K562 (cell line): ENCODE measurements around the gene DLGAP1. TPM values are rescaled to one million over a fixed set of nuclear protein-coding genes. Genes with fewer than 3 reads are reported as not detected.
A peak's percentile ranks its signal among the peaks of the same experiment; 100 is the strongest.

Source experiments
- ATAC-seq: fragments of 200-7000 bp; cut with Tn5 transposase; 3 replicates; pipeline ENCODE4 v1.9.1; 2020; ENCODE audit warnings: moderate library complexity
- BruUV-seq: library from RNA; stranded (reverse); fragments of 400-500 nt; replicated peaks from 2 replicates; lab custom pipeline; 2021; lab: Mats Ljungman, UMichigan
- CTCF ChIA-PET: fragments of 300-600 bp; formaldehyde crosslinking; extraction: SDS; loops from one replicate; lab custom pipeline; 2021; ENCODE audit warnings: low intra/inter-chr PET ratio; lab: Yijun Ruan, JAX
- POLR2A ChIA-PET: fragments of 300-600, 350-650 bp; sonication (Branson Sonifier 250); formaldehyde crosslinking; extraction: SDS; loops from one replicate; lab custom pipeline; 2021; ENCODE audit warnings: antibody characterized with exemption, inconsistent platforms; lab: Yijun Ruan, JAX
- DNase-seq, 4 experiments: peaks; one replicate each; pipeline versions ENCODE4 v3.0.0 to v3.0.0-alpha.2; 2011 to 2018; ENCODE audit warnings: low spot score in 3 of 4, mixed read lengths in 3 of 4; ENCODE audit errors: extremely low read depth in 1 of 4
- FAIRE-seq: peaks from 2 replicates; lab custom pipeline; 2011; peaks lifted over from hg19 to GRCh38; lab: Jason Lieb, UNC
- H2AFZ ChIP-seq: 2 replicates; pipeline ENCODE4 v1.6.0; 2011; ENCODE audit warnings: low read depth, low read length, control low read depth, inconsistent platforms
- H3K27ac ChIP-seq: fragments of 200-600 bp; 3 replicates; pipeline ENCODE4 v1.8.0; 2011; ENCODE audit warnings: low read depth, mild to moderate bottlenecking, control low read depth, inconsistent platforms, low read length, moderate library complexity, mixed read lengths; ENCODE audit errors: extremely low read depth
- H3K27me3 ChIP-seq, 2 experiments: fragments of 300-600 bp in 1 of 2; 2 replicates in 1 of 2; 3 replicates in 1 of 2; pipeline versions ENCODE4 v1.6.0 to v1.8.0; 2011; ENCODE audit warnings: inconsistent platforms in 2 of 2, low read length in 2 of 2, mild to moderate bottlenecking in 1 of 2, mixed read lengths in 1 of 2, moderate library complexity in 1 of 2; ENCODE audit not compliant: control insufficient read depth in 2 of 2, insufficient read depth in 2 of 2
- H3K36me3 ChIP-seq: fragments of 300-600 bp; 3 replicates; pipeline ENCODE4 v1.8.0; 2011; ENCODE audit warnings: mild to moderate bottlenecking, low read length, inconsistent platforms; ENCODE audit not compliant: control insufficient read depth, insufficient read depth
- H3K4me1 ChIP-seq, 2 experiments: fragments of 200-600 bp in 1 of 2; replicated peaks in 1 of 2; 2 replicates in 1 of 2; 3 replicates in 1 of 2; pipeline versions ENCODE4 v1.5.1 to v1.8.0; 2011; ENCODE audit warnings: inconsistent platforms in 2 of 2, low read length in 2 of 2, mild to moderate bottlenecking in 1 of 2, mixed read lengths in 1 of 2, moderate library complexity in 1 of 2; ENCODE audit not compliant: control insufficient read depth in 2 of 2, insufficient read depth in 2 of 2
- H3K4me2 ChIP-seq: 2 replicates; pipeline ENCODE4 v1.6.1; 2011; ENCODE audit warnings: low read length, control low read depth, inconsistent platforms, mixed read lengths; ENCODE audit not compliant: insufficient read depth
- H3K4me3 ChIP-seq: fragments of 200-600 bp; sonication (generic), shearing (Covaris generic); 2 replicates; pipeline ENCODE4 v1.5.1; 2016; ENCODE audit warnings: control low read depth, inconsistent platforms
- H3K79me2 ChIP-seq: fragments of 200-600 bp; 3 replicates; pipeline ENCODE4 v1.8.0; 2011; ENCODE audit warnings: low read length, inconsistent platforms; ENCODE audit not compliant: control insufficient read depth, insufficient read depth
- H3K9ac ChIP-seq, 2 experiments: 2 replicates each; pipeline versions ENCODE4 v1.6.0 to v1.6.1; 2011; ENCODE audit warnings: low read depth in 2 of 2, low read length in 2 of 2, control low read depth in 1 of 2, inconsistent platforms in 1 of 2, mild to moderate bottlenecking in 1 of 2, mixed read lengths in 1 of 2; ENCODE audit not compliant: insufficient read depth in 1 of 2
- H3K9me1 ChIP-seq: one replicate; pipeline ENCODE4 v1.6.0; 2011; ENCODE audit warnings: inconsistent platforms, mild to moderate bottlenecking, low read length, moderate library complexity; ENCODE audit not compliant: control insufficient read depth, insufficient read depth
- H3K9me3 ChIP-seq: replicated peaks from 2 replicates; pipeline ENCODE4 v1.5.1; 2011; ENCODE audit warnings: low read depth, low read length, inconsistent platforms; ENCODE audit not compliant: control insufficient read depth, insufficient read depth
- H4K20me1 ChIP-seq: replicated peaks from 2 replicates; pipeline ENCODE4 v1.6.1; 2011; ENCODE audit warnings: low read length, inconsistent platforms, mixed read lengths; ENCODE audit not compliant: control insufficient read depth, insufficient read depth
- CREB1 ChIP-seq, 2 experiments: sonication (generic) in 1 of 2; formaldehyde crosslinking in 1 of 2; IDR thresholded peaks; 2 replicates each; pipeline versions ENCODE4 v1.6.1 to v1.8.0; 2012 to 2022; ENCODE audit warnings: inconsistent platforms in 1 of 2, mild to moderate bottlenecking in 1 of 2, missing genetic modification reagents in 1 of 2, moderate library complexity in 1 of 2
- CREB3 ChIP-seq: fragments of 450-650 bp; conservative IDR thresholded peaks from 2 replicates; pipeline ENCODE4 v1.6.1; 2016; ENCODE audit warnings: missing genetic modification characterization, low read depth, mild to moderate bottlenecking, missing compliant biosample characterization, moderate library complexity
- E2F4 ChIP-seq: sonication (generic); formaldehyde crosslinking; IDR thresholded peaks from 2 replicates; pipeline ENCODE4 v1.8.0; 2022; ENCODE audit warnings: mild to moderate bottlenecking, low read depth, missing genetic modification reagents
- ELF4 ChIP-seq: fragments of 450-650 bp; formaldehyde crosslinking; IDR thresholded peaks from 2 replicates; pipeline ENCODE4 v1.4.0; 2022; ENCODE audit warnings: missing genetic modification characterization
- HINFP ChIP-seq: fragments of 450-650 bp; conservative IDR thresholded peaks from 2 replicates; pipeline ENCODE4 v1.6.1; 2016; ENCODE audit warnings: missing genetic modification characterization, low read depth, mild to moderate bottlenecking, control low read depth, missing compliant biosample characterization
- PRDM10 ChIP-seq: fragments of 450-650 bp; IDR thresholded peaks from 2 replicates; pipeline ENCODE4 v1.6.1; 2018; ENCODE audit not compliant: partially characterized antibody
- RUNX1 ChIP-seq: sonication (generic); IDR thresholded peaks from 2 replicates; pipeline ENCODE4 v1.6.1; 2016; ENCODE audit warnings: antibody characterized with exemption, low read depth
- SMARCA4 ChIP-seq: fragments of 450-650 bp; IDR thresholded peaks from 2 replicates; pipeline ENCODE4 v1.6.1; 2016
- ZNF239 ChIP-seq: fragments of 250-450 bp; sonication (Bioruptor Pico); IDR thresholded peaks from 2 replicates; pipeline ENCODE4 v1.4.0; 2020; ENCODE audit warnings: mild to moderate bottlenecking
- WGBS: fragments of 100-300 bp; shearing (Covaris generic); methylation state at CpG from one replicate; pipeline ENCODE4 v1.1.6; 2016; ENCODE audit warnings: low coverage, mixed read lengths; ENCODE audit not compliant: insufficient coverage; ENCODE audit errors: missing lambda C conversion rate; 5-methylcytosine and 5-hydroxymethylcytosine counted together
- in situ Hi-C: fragments of 300-500 bp; cut with MboI; formaldehyde crosslinking; loops from 4 replicates; pipeline ENCODE4 v1.15.0; 2018; ENCODE audit warnings: inconsistent platforms, mixed read lengths
- intact Hi-C: fragments of 100-400 bp; cut with micrococcal nuclease; formaldehyde crosslinking; loops from 2 replicates; pipeline ENCODE4 v1.14.2; 2022
- polyA plus RNA-seq, 8 experiments: library from polyadenylated mRNA; depleted of rRNA in 4 of 8; stranded (reverse) in 5 of 8; unstranded in 3 of 8; fragments of >200 nt; fragmentation: Nextera tagmentation in 2 of 8; fragmentation: Illumina TruSeq in 1 of 8; extraction: Ambion mirVana in 2 of 8; extraction: Trizol in 1 of 8; gene quantifications; 2 replicates each; pipeline versions ENCODE4 v1.2.1 to v1.2.3, GENCODE V29; 2011 to 2014; ENCODE audit warnings: inconsistent platforms in 1 of 8, missing spikeins in 1 of 8
- total RNA-seq, 7 experiments: library from RNA; depleted of rRNA in 6 of 7; stranded (reverse); fragments of >200 nt in 6 of 7; fragmentation: Illumina TruSeq in 2 of 7; extraction: Trizol in 2 of 7; gene quantifications; 2 replicates each; pipeline versions ENCODE4 v1.2.1 to v1.2.3, GENCODE V29; 2011 to 2021; ENCODE audit warnings: low replicate concordance in 1 of 7

The DLGAP1 gene
- total and polyA plus RNA-seq, 9 of the 15 experiments (the other 6 are each of a cell fraction or from before 2014, with no cell fraction given), result 0.04 to 0.22 (median 0.08) TPM

- H3K36me3 ChIP-seq, result no peaks in the 10 kb centered on the region
- no peaks in the 10 kb centered on the region for H4K20me1 ChIP-seq
- H3K4me2 ChIP-seq, result peak overlapping the region; percentile 16; the same call in 1 of the 2 replicates
- 5% methylated on average over 5 of the region's 5 CpGs for WGBS
- H3K9me3 ChIP-seq, result no peaks in the 10 kb centered on the region
- FAIRE-seq (peak; percentile 80), ATAC-seq (peak; percentile 97), DNase-seq (peak; percentile 59 to 76 (median 70))
- H3K79me2 ChIP-seq, result no peaks in the 10 kb centered on the region
- 0 out of 4 replicates have a peak overlapping the region, but pooled peaks of 1 of the 2 experiments have one; percentile 4 for H3K9ac ChIP-seq
- no peaks in the 10 kb centered on the region for H3K27me3 ChIP-seq
- H2AFZ ChIP-seq, result peak overlapping the region; percentile 83
- ChIA-PET CTCF (no interaction called here), POLR2A (interaction anchor here (0.6 to 2.2 kb wide), 8 partner anchors 8 to 171 kb away, joined by 3 to 13 read pairs (median 3); no protein-coding TSS in a partner anchor)
- in situ Hi-C loops, result loop anchor here (5.0 kb wide), 1 partner anchor 96 kb away; no protein-coding TSS in a partner anchor
- H3K9me1 ChIP-seq, result no peaks in the 10 kb centered on the region
- no peak overlapping the region for H3K4me3 ChIP-seq
- intact Hi-C loops, result loop anchor here (1.0 to 2.0 kb wide), 3 partner anchors 45 to 185 kb away; no protein-coding TSS in a partner anchor
- H3K27ac ChIP-seq, result no peak overlapping the region
- no TSS peak for BruUV-seq
- peaks cover 0 to 11% of the 10 kb centered on the region in 2 experiments; a peak in 4 of 5 replicates for H3K4me1 ChIP-seq
- TF ChIP-seq E2F4 (CRISPR knock-in tag) (no peak), SMARCA4 (peak; percentile 70; the same call in 1 of the 2 replicates), HINFP (tag) (no peak), CREB3 (tag) (no peak), PRDM10 (peak; percentile 76), ZNF239 (CRISPR knock-in tag) (no peak), ELF4 (CRISPR knock-in tag) (no peak), CREB1 (IDR thresholded peaks at IDR 0.05) (no peak), CREB1 (CRISPR knock-in tag; IDR thresholded peaks at IDR 0.05) (0 out of 2 replicates have a peak, but pooled peaks have one; percentile 23), RUNX1 (no peak)
Observed at GRCh38 chr18:3481696-3482210, 973.4 kb downstream of the DLGAP1 start.
